ENCODE results near the gene DIABLO. TPM values are rescaled to one million over a fixed set of nuclear protein-coding genes. Genes with fewer than 3 reads are reported as not detected.

The DIABLO gene
- total and polyA plus RNA-seq, 2 experiments from 2014 or later = 80.8 to 95.9 TPM

DNA sequence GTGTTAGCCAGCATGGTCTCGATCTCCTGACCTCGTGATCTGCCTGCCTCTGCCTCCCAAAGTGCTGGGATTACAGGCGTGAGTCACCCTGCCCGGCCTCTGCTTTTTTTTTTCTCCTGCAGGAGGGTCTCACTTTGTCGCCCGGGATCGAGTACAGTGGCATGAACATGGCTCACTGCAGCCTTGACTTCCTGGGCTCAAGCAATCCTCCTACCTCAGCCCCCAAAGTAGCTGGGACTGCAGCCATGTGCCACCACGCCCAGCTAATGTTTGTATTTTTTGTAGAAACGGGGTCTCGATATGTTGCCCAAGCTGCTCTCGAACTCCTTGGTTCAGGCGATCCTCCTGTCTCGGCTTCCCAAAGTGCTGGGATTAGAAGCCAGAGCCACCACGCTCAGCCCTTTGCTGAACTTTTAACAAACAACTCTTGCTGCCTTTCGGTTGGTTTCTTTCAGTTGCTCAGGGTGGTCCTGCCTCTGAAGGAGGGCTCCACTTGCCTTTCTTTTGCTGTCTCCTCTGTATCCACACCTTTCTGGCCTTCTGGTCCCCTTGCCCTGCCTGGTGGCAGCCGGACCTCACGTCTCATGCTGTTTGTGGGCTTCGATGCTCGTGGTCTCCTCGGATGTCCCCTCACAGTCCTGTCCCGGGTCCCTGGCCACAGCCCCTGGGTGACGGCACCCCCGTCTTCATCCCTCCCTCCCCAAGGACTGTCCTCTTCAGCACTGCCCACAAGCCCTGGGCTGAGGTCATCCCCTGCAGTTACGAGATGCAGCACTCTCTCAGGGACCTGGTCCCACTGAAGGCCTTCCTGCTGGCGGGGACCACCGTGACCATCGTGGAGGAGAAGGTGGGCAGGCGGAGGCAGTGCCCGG is 26.1 kb downstream of the DIABLO start:
- Histone ChIP-seq H3K9me3 (ENCODE audit: low read depth) (no peaks in the 10 kb centered on the region), H3K36me3 (no peaks in the 10 kb centered on the region), H3K27ac (no peak overlapping the region), H3K27me3 (peaks cover 33% of the 10 kb centered on the region), H3K4me3 (no peak overlapping the region), H3K4me1 (ENCODE audit: low read depth) (no peaks in the 10 kb centered on the region)
- no peak for DNase-seq (ENCODE audit: low read depth in 1 of 2, low spot score in 1 of 2)
- TF ChIP-seq, protein P1, sequence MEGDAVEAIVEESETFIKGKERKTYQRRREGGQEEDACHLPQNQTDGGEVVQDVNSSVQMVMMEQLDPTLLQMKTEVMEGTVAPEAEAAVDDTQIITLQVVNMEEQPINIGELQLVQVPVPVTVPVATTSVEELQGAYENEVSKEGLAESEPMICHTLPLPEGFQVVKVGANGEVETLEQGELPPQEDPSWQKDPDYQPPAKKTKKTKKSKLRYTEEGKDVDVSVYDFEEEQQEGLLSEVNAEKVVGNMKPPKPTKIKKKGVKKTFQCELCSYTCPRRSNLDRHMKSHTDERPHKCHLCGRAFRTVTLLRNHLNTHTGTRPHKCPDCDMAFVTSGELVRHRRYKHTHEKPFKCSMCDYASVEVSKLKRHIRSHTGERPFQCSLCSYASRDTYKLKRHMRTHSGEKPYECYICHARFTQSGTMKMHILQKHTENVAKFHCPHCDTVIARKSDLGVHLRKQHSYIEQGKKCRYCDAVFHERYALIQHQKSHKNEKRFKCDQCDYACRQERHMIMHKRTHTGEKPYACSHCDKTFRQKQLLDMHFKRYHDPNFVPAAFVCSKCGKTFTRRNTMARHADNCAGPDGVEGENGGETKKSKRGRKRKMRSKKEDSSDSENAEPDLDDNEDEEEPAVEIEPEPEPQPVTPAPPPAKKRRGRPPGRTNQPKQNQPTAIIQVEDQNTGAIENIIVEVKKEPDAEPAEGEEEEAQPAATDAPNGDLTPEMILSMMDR (IDR thresholded peaks at IDR 0.05; ENCODE audit: low read depth, low read length) = no peak

DNA sequence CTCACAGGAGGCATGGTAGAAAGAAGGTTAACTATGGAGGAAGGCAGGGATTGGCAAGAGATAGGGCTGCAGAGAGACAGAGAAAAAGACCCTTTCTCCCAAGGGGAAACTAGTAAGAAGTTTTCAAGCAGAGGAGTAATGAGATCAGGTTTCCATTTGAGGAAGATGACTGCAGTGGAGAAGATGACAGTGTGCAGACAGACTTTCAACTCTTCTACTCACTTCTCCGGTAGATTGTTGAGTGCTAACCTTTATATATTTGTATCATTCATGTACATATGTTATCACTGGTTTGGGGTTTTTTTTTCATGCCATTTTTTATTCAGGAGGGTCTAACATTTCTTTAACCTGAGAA is 28.3 kb downstream of the DIABLO start:
- no peak overlapping the region for H3K27ac ChIP-seq
- no peak overlapping the region for H3K4me3 ChIP-seq
- H3K9me3 ChIP-seq (ENCODE audit: low read depth) = no peaks in the 10 kb centered on the region
- H3K36me3 ChIP-seq = no peaks in the 10 kb centered on the region
- no peaks in the 10 kb centered on the region for H3K4me1 ChIP-seq (ENCODE audit: low read depth)
- TF ChIP-seq, protein P1 (IDR thresholded peaks at IDR 0.05; ENCODE audit: low read depth, low read length) = no peak
- DNase-seq (ENCODE audit: low read depth in 1 of 2, low spot score in 1 of 2) = no peak
- H3K27me3 ChIP-seq = peaks cover 11% of the 10 kb centered on the region

DNA sequence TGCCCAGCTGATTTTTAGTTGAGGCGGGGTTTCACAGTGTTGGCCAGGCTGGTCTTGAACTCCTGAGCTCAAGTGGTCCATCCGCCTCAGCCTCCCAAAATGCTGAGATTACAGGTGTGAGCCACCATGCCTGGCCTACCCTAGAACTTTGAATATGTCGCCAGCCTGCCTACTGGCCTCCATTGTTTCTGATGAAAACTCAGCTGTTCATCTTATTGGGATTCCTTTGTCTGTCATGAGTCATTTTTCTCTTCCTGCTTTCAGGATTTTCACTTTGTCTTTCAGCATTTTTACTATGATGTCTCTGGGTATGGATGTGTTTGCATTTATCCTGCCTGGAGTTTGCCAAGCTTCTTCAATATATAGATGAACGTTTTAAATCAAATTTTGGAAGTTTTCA is 30.4 kb downstream of the DIABLO start:
- Histone ChIP-seq H3K4me1 (ENCODE audit: low read depth) (no peaks in the 10 kb centered on the region), H3K27ac (no peak overlapping the region), H3K9me3 (ENCODE audit: low read depth) (no peaks in the 10 kb centered on the region), H3K36me3 (no peaks in the 10 kb centered on the region), H3K4me3 (no peak overlapping the region), H3K27me3 (no peaks in the 10 kb centered on the region)
- TF ChIP-seq, protein P1 (IDR thresholded peaks at IDR 0.05; ENCODE audit: low read depth, low read length) = no peak
- no peak for DNase-seq (ENCODE audit: low read depth in 1 of 2, low spot score in 1 of 2)

DNA sequence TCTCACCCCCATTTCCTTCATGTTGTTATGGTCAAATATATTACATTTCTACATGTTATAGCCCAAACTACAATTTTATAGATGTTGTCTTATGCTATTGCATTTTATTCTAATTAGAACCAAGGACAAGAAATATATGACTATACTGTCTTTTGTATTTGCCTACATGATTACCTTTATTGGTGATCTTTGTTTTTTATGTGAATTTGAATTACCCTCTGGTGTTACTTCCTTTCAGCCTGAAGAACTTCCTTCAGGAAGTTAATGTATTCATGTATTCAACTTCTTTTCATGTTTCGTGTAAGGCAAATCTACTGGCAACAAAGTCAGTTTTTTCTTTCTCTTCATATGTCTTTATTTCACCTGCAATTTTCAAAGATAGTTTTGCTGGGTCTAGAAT is 31.0 kb downstream of the DIABLO start:
- H3K4me1 ChIP-seq (ENCODE audit: low read depth) = no peaks in the 10 kb centered on the region
- H3K36me3 ChIP-seq = no peaks in the 10 kb centered on the region
- H3K27me3 ChIP-seq = no peaks in the 10 kb centered on the region
- no peaks in the 10 kb centered on the region for H3K9me3 ChIP-seq (ENCODE audit: low read depth)
- H3K27ac ChIP-seq = no peak overlapping the region
- no peak overlapping the region for H3K4me3 ChIP-seq
- DNase-seq (ENCODE audit: low read depth in 1 of 2, low spot score in 1 of 2) = no peak
- TF ChIP-seq, protein P1 (IDR thresholded peaks at IDR 0.05; ENCODE audit: low read depth, low read length) = no peak

DNA sequence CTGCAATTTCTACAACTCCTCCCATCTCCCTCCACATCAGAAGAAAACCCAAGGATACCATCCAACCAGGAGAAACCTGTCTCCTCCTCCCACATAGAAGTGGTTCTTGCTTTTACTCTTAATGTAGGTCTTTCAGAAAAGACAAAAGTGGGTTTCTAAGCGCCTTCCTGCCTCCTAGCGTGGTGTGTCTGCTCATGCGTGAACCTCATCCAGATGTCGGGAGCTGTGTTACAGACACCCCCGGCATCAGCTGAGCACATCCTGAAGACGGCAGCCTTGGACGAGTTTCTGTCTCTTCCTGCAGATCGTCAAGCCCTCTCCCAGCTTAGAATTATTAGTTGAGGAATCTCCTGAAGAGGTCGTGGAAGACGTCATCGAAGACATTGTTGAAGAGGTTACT is 33.4 kb downstream of the DIABLO start:
- Histone ChIP-seq H3K9me3 (ENCODE audit: low read depth) (no peaks in the 10 kb centered on the region), H3K4me1 (ENCODE audit: low read depth) (no peaks in the 10 kb centered on the region), H3K27ac (no peak overlapping the region), H3K36me3 (no peaks in the 10 kb centered on the region), H3K4me3 (no peak overlapping the region), H3K27me3 (no peaks in the 10 kb centered on the region)
- DNase-seq (ENCODE audit: low read depth in 1 of 2, low spot score in 1 of 2) = no peak
- TF ChIP-seq, protein P1 (IDR thresholded peaks at IDR 0.05; ENCODE audit: low read depth, low read length) = no peak
